HUES64 (cell line): ENCODE measurements around the gene CD27.
A peak's percentile ranks its signal among the peaks of the same experiment; 100 is the strongest.

Source experiments
- H3K27ac ChIP-seq: 2 replicates; pipeline ENCODE4 v1.7.0; 2013; ENCODE audit warnings: low read depth, low read length, inconsistent platforms
- H3K27me3 ChIP-seq: 2 replicates; pipeline ENCODE4 v1.6.1; 2013; ENCODE audit warnings: mild to moderate bottlenecking, low read length; ENCODE audit not compliant: insufficient read depth
- H3K36me3 ChIP-seq: 2 replicates; pipeline ENCODE4 v1.6.1; 2013; ENCODE audit warnings: mild to moderate bottlenecking, low read length; ENCODE audit not compliant: insufficient read depth
- H3K4me1 ChIP-seq: 2 replicates; pipeline ENCODE4 v1.6.1; 2013; ENCODE audit warnings: mild to moderate bottlenecking, low read length, moderate library complexity; ENCODE audit not compliant: insufficient read depth
- H3K4me3 ChIP-seq: 2 replicates; pipeline ENCODE4 v1.5.1; 2013; ENCODE audit warnings: mild to moderate bottlenecking, low read length, moderate library complexity
- H3K9ac ChIP-seq: 2 replicates; pipeline ENCODE4 v1.6.1; 2013; ENCODE audit warnings: mild to moderate bottlenecking, low read depth, low read length
- H3K9me3 ChIP-seq: 2 replicates; pipeline ENCODE4 v1.6.1; 2013; ENCODE audit warnings: low read depth, low read length; ENCODE audit not compliant: insufficient read depth
- WGBS: fragments of 150-250, 120-280 bp; methylation state at CpG from one replicate; pipeline ENCODE4 v1.1.7; 2013; ENCODE audit warnings: missing lambda C conversion rate; 5-methylcytosine and 5-hydroxymethylcytosine counted together

The CD27 gene

DNA sequence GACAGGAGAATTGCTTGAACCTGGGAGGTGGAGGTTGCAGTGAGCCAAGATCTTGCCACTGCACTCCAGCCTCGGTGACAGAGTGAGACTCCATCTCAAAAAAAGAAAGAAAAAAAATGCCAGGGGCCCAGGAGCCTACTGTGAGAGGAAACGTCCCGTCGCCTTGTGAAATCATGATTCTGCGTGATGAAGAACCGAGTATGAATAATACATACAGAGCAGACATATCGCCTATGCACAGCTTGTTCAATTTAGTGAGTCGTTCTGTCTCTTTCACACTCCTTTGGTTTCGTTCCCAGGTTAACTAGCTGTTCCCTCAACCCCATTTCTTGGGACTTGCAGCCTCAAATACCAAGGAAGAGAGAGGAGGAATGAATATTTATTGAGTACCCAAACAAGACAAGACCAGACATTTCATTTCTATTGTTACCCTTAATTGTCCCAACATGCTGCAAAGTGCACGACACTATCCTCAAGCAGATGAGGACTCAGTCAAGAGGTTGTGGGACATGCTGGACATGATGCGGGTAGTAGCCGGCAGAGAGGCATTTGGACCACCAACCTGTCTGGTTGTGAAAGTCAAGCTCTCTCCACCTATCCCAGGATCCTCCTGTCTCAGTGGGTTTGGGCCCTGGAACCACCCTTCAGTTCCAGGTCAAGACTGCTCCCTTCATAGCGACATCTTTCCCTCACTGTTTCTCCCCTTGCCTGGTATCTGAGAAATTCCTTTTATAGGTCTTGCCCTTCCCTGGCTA lies 8.6 kb upstream of the CD27 start:
- Histone ChIP-seq H3K36me3 (no peaks in the 10 kb centered on the region), H3K27ac (no peak overlapping the region), H3K4me1 (peaks cover 7% of the 10 kb centered on the region), H3K9me3 (no peaks in the 10 kb centered on the region), H3K9ac (no peak overlapping the region), H3K27me3 (no peaks in the 10 kb centered on the region), H3K4me3 (no peak overlapping the region)
- WGBS, result 90% methylated on average over 13 of the region's 13 CpGs

DNA sequence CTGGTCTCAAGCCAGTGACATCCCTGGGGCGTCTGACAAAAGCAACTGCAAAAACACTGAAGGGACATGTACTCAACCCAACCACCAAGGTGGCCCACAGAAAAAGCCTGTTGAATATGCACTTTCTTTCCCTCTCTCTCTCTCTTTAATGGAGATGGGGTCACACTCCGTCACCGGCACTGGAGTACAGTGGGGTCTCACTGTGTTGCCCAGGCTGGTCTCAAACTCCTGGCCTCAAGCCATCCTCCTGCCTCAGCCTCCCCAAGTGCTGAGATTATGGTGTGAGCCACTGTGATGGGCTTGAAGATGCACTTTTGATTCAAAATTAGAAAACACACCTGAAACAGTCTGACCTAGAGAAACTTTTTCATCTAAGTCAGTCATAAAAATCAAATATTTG lies 7.2 kb upstream of the CD27 start:
- no peaks in the 10 kb centered on the region for H3K27me3 ChIP-seq
- H3K36me3 ChIP-seq, result no peaks in the 10 kb centered on the region
- 91% methylated on average over 3 of the region's 3 CpGs for WGBS
- no peak overlapping the region for H3K4me3 ChIP-seq
- H3K9me3 ChIP-seq, result no peaks in the 10 kb centered on the region
- H3K9ac ChIP-seq, result no peak overlapping the region
- H3K4me1 ChIP-seq, result peaks cover 7% of the 10 kb centered on the region; the same call in 1 of the 2 replicates
- no peak overlapping the region for H3K27ac ChIP-seq

DNA sequence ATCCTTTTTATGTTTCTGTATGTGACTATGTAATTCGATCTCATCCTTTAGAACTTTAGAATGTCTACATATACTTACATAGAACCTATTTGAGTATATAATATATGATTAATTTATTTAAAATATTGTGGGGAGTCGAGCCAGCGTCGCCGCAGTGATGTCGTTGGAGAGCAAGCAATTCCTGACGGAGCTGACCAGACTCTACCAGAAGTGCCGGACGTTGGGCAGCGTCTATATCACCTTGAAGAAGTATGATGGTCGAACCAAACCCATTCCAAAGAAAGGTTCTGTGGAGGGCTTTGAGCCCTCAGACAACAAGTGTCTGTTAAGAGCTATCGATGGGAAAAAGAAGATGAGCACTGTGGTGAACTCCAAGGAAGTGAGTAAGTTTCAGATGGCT lies 6.4 kb upstream of the CD27 start:
- no peak overlapping the region for H3K27ac ChIP-seq
- H3K9ac ChIP-seq, result no peak overlapping the region
- H3K27me3 ChIP-seq, result no peaks in the 10 kb centered on the region
- H3K4me3 ChIP-seq, result no peak overlapping the region
- no peaks in the 10 kb centered on the region for H3K36me3 ChIP-seq
- 92% methylated on average over 11 of the region's 12 CpGs for WGBS
- H3K9me3 ChIP-seq, result no peaks in the 10 kb centered on the region
- H3K4me1 ChIP-seq, result peaks cover 7% of the 10 kb centered on the region; the same call in 1 of the 2 replicates

DNA sequence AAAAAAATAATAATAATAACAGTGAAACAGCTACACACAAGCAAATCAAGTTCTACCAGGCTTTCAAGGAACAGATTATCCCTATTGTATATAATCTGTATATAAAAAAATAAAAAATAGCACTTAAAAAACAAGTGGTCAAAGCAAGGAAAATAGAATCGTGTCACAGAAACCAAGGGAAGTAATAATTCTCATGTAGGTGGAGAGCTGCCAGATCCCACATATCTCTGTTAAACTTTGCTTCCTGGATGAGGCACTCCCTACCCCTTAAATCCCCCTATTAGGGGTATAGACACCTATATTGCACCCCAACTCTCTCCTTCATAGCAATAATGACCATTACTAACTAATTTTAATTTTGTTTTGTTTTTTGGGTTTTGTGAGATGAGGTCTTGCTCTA lies 4.4 kb upstream of the CD27 start:
- no peak overlapping the region for H3K9ac ChIP-seq

DNA sequence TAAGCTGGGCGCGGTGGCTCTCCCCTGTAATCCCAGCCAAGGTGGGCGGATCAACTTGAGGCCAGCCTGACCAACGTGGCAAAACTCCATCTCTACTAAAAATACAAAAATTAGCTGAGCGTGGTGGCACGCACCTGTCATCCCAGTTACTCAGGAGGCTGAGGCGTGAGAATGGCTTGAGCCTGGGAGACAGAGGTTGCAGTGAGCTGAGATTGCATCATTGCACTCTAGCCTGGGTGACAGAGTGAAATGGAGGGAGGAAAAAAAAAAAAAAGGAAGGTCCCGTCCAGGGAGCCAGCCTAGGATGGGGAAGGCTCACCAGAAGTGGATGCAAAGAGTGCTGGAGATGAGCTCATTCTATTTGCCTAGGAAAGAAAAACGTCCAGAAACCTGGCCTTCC lies 1.9 kb upstream of the CD27 start:
- H3K9ac ChIP-seq, result no peak overlapping the region
- H3K36me3 ChIP-seq, result no peaks in the 10 kb centered on the region
- no peak overlapping the region for H3K27ac ChIP-seq
- H3K9me3 ChIP-seq, result no peaks in the 10 kb centered on the region
- 90% methylated on average over 9 of the region's 9 CpGs for WGBS
- H3K27me3 ChIP-seq, result no peaks in the 10 kb centered on the region
- no peaks in the 10 kb centered on the region for H3K4me1 ChIP-seq
- no peak overlapping the region for H3K4me3 ChIP-seq

More for the DNA sequence above, 4.4 kb upstream of the CD27 start:
- H3K9me3 ChIP-seq, result no peaks in the 10 kb centered on the region
- H3K36me3 ChIP-seq, result no peaks in the 10 kb centered on the region
- H3K27ac ChIP-seq, result no peak overlapping the region
- no peak overlapping the region for H3K4me3 ChIP-seq
- 100% methylated on average over 1 of the region's 1 CpG for WGBS
- H3K27me3 ChIP-seq, result no peaks in the 10 kb centered on the region
- no peaks in the 10 kb centered on the region for H3K4me1 ChIP-seq

DNA sequence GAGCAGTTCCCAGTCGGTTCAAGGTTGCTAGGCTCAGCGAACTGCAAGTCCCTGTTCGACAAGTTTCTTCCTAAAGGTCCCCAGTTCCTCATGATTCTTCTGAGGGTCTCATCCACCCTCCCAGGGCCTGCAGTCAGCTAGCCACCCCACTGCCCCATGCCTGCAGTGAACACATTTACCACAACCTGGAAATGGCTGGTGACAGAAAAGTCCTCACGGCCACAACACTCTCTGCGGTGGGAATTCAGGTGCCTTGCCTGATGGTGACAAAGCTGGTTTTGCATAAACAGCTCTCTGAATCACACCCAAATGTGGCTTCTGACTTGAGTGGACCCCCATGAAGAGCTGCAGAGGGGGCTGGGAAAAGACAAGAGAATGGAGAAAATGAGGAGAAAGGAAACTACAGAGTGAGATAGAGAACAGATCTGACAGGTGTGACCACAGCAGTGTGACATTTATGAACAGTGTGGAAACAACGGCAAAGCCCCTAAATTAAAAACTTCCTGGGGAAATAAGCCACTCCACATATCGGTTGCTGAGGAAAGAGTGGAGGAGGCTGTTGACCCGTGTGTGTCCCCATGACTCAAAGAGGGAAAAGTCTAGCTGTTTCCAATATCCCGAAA lies 1.3 kb upstream of the CD27 start:
- Histone ChIP-seq H3K27me3 (no peaks in the 10 kb centered on the region), H3K27ac (no peak overlapping the region), H3K9me3 (no peaks in the 10 kb centered on the region), H3K4me1 (no peaks in the 10 kb centered on the region), H3K4me3 (no peak overlapping the region), H3K9ac (no peak overlapping the region), H3K36me3 (no peaks in the 10 kb centered on the region)
- 73% methylated on average over 9 of the region's 9 CpGs for WGBS

DNA sequence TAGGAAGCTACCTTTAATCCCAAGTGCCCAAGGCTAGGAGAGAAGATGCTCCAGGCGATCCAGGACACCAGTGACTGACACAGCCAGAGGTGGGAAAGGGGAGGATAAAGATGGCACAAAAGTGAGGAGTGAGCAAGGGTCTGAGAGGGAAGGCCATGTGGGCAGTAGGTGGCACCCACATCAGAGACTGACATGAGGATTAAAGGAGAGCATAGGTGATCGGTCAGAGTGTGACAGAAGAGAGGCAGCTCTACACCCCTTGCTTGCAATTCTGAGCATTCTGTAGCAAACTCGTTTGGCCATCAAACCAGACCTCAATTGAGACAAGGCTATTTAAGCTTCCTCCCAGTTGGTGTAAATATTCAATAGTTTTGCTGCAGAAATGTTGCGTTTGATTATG lies 724 bp upstream of the CD27 start:
- Histone ChIP-seq H3K4me3 (no peak overlapping the region), H3K4me1 (no peaks in the 10 kb centered on the region), H3K27me3 (no peaks in the 10 kb centered on the region), H3K9ac (no peak overlapping the region), H3K27ac (no peak overlapping the region), H3K36me3 (no peaks in the 10 kb centered on the region), H3K9me3 (no peaks in the 10 kb centered on the region)
- WGBS, result 85% methylated on average over 4 of the region's 4 CpGs

DNA sequence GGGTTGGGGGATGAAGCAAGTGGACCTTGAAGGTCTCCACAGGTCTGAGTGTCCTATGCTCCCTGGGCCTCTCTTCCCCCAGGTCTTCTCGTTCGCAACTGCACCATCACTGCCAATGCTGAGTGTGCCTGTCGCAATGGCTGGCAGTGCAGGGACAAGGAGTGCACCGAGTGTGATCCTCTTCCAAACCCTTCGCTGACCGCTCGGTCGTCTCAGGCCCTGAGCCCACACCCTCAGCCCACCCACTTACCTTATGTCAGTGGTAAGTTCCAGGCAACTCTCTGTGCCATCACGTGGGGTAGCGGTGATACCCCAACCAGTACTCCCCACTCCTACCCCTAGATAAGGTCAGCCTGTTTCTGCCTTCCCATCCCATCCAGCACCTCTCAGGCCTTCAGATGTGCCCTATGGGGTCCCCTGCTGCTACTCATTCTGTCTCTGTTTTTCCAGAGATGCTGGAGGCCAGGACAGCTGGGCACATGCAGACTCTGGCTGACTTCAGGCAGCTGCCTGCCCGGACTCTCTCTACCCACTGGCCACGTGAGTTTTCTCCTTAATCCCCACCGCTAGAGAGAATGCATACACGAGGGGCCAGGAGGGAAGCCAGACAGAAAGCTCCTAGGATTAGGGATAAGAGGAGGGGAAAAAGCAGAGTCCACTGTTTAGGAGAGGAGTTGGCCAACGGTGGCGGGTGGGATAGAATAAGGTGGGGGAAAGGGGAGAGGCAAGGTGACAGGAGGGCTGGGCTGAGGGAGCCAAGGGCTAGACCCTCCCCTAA lies 5.5 kb downstream of the CD27 start:
- WGBS, result 79% methylated on average over 16 of the region's 16 CpGs
- Histone ChIP-seq H3K4me1 (peaks cover 38% of the 10 kb centered on the region), H3K4me3 (peak overlapping the region; percentile 40; the same call in 1 of the 2 replicates), H3K9me3 (no peaks in the 10 kb centered on the region), H3K27ac (peak overlapping the region; percentile 90), H3K27me3 (no peaks in the 10 kb centered on the region), H3K9ac (peak overlapping the region; percentile 65), H3K36me3 (no peaks in the 10 kb centered on the region)

DNA sequence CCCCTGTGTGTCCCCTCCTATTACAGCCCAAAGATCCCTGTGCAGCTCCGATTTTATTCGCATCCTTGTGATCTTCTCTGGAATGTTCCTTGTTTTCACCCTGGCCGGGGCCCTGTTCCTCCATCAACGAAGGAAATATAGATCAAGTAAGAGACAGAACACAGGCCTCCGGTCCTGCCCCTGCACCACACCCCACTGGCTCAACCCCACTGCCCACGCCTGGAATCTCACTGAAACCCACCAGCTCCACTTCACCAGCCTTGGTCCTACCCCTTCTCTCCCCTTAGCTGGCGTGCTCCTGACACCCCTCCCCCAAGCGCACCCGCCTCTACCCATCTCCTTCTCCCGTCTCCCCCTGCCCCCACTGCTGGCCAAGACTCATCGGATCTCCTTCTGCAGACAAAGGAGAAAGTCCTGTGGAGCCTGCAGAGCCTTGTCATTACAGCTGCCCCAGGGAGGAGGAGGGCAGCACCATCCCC lies 6.2 kb downstream of the CD27 start:
- peaks cover 38% of the 10 kb centered on the region for H3K4me1 ChIP-seq

DNA sequence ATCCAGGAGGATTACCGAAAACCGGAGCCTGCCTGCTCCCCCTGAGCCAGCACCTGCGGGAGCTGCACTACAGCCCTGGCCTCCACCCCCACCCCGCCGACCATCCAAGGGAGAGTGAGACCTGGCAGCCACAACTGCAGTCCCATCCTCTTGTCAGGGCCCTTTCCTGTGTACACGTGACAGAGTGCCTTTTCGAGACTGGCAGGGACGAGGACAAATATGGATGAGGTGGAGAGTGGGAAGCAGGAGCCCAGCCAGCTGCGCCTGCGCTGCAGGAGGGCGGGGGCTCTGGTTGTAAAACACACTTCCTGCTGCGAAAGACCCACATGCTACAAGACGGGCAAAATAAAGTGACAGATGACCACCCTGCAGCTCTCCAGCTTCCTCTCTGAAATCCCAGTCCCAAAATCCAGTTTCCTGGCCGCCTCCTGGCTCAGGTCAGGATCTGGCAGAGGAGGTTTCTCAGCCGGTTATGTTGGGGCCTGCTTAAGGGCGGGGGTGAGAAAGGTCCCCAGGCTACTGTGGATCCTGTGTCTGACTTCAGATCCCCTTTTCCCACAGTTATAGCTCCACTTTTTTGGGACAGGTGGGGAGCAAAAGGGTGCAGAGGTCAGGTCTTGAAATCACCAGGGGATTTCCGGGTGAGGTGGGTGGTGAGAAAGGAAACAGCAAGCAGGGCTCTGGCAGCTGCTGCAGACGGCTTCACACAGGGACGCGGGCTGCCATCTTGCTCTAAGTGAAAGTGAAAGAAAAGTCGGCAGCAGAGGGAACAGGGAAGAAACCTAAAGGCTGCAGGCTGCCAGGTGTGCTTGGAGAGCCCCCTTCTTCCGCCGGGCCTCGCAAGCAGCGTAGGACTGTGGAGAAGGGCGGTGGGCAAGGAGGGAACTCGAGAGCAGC lies 6.8 kb downstream of the CD27 start, which contains the start of gene TAPBPL:
TAPBPL (plus strand) TSS at position 695 of the 897 bp plus-strand sequence. CDS start 207 bp downstream, outside the sequence.
- H3K36me3 ChIP-seq, result no peaks in the 10 kb centered on the region
- peaks cover 38% of the 10 kb centered on the region for H3K4me1 ChIP-seq
- no peaks in the 10 kb centered on the region for H3K9me3 ChIP-seq
- peak within 1 kb of the TSS; percentile 65 for H3K9ac ChIP-seq
- H3K27ac ChIP-seq, result peak within 1 kb of the TSS; percentile 90
- peak within 1 kb of the TSS; percentile 40 for H3K4me3 ChIP-seq
- WGBS, result 25% methylated on average over 27 of the region's 27 CpGs
- H3K27me3 ChIP-seq, result no peaks in the 10 kb centered on the region

More for the DNA sequence above, 6.2 kb downstream of the CD27 start:
- Histone ChIP-seq H3K27ac (peak overlapping the region; percentile 90), H3K36me3 (no peaks in the 10 kb centered on the region), H3K9me3 (no peaks in the 10 kb centered on the region), H3K27me3 (no peaks in the 10 kb centered on the region), H3K4me3 (peak overlapping the region; percentile 40), H3K9ac (peak overlapping the region; percentile 65)
- WGBS, result 26% methylated on average over 11 of the region's 11 CpGs
